ES-I3 (cell line): ENCODE results near the gene FAM32A.

Source experiments
- H3K36me3 ChIP-seq: 2 replicates; pipeline ENCODE4 v1.6.1; 2013; ENCODE audit warnings: mild to moderate bottlenecking, low read length, control low read depth, moderate library complexity; ENCODE audit not compliant: insufficient read depth
- H3K4me1 ChIP-seq: 2 replicates; pipeline ENCODE4 v1.6.1; 2013; ENCODE audit warnings: mild to moderate bottlenecking, control low read depth, low read length; ENCODE audit not compliant: insufficient read depth
- H3K9ac ChIP-seq: 2 replicates; pipeline ENCODE4 v1.6.1; 2013; ENCODE audit warnings: low read depth, mild to moderate bottlenecking, low read length, moderate library complexity
- H3K9me3 ChIP-seq: 2 replicates; pipeline ENCODE4 v1.6.1; 2013; ENCODE audit warnings: mild to moderate bottlenecking, low read length, moderate library complexity; ENCODE audit not compliant: control insufficient read depth, insufficient read depth

Gene FAM32A

DNA sequence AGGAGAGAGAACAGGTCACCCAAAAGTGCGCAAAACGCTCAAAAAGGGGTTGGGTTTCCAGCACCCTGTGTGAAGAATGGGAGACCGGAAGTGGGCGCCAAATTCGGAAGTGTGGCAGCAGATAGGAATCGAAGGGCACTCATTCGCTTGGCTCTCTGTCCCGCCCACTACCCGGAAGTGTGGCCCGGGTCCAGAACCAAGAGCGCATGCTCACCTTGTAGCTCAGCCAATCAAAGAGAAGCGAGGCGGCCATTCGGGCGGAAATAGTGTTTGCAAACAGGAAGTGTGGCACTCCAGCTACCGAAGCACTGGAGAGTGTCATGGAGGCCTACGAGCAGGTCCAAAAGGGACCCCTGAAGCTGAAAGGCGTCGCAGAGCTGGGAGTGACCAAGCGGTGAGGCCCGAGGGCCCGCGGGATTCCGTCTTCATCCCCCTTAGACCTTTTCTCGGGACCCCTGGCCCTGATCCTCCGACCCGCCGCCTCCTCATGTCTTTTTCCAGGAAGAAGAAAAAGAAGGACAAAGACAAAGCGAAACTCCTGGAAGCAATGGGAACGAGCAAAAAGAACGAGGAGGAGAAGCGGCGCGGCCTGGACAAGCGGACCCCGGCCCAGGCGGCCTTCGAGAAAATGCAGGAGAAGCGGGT, at the start of gene FAM32A:
TSS of gene FAM32A (plus strand) at position 288 of the 645 bp plus-strand sequence. CDS start at position 321, 33 bp downstream.
- Histone ChIP-seq H3K36me3 (peaks cover 10% of the 10 kb centered on the region), H3K9ac (peak within 1 kb of the TSS; percentile 79), H3K4me1 (peaks cover 4% of the 10 kb centered on the region; the same call in 1 of the 2 replicates)

GRCh38 chr19:16135430-16136127, 49.6 kb upstream of the FAM32A start:
- Histone ChIP-seq H3K36me3 (peaks cover 7% of the 10 kb centered on the region; the same call in 1 of the 2 replicates), H3K9ac (no peak overlapping the region), H3K9me3 (no peaks in the 10 kb centered on the region)

More for the DNA sequence above, at the start of gene FAM32A:
- no peaks in the 10 kb centered on the region for H3K9me3 ChIP-seq

GRCh38 chr19:16136185-16136999, 48.8 kb upstream of the FAM32A start:
- no peak overlapping the region for H3K9ac ChIP-seq
- peaks cover 7% of the 10 kb centered on the region; the same call in 1 of the 2 replicates for H3K36me3 ChIP-seq
- no peaks in the 10 kb centered on the region for H3K9me3 ChIP-seq
- peaks cover 8% of the 10 kb centered on the region for H3K4me1 ChIP-seq

More at GRCh38 chr19:16135430-16136127, 49.6 kb upstream of the FAM32A start:
- peaks cover 8% of the 10 kb centered on the region for H3K4me1 ChIP-seq

- H3K9ac ChIP-seq = no peak overlapping the region
- H3K4me1 ChIP-seq = peaks cover 10% of the 10 kb centered on the region
- no peaks in the 10 kb centered on the region for H3K9me3 ChIP-seq
- no peaks in the 10 kb centered on the region for H3K36me3 ChIP-seq
These were observed 45.5 kb upstream of the FAM32A start for GRCh38 chr19:16139752-16140151.

GRCh38 chr19:16141043-16141442, 44.2 kb upstream of the FAM32A start:
- H3K36me3 ChIP-seq = no peaks in the 10 kb centered on the region
- no peaks in the 10 kb centered on the region for H3K9me3 ChIP-seq
- H3K9ac ChIP-seq = no peak overlapping the region
- peaks cover 10% of the 10 kb centered on the region for H3K4me1 ChIP-seq

- no peak overlapping the region for H3K9ac ChIP-seq
- peaks cover 2% of the 10 kb centered on the region; the same call in 1 of the 2 replicates for H3K4me1 ChIP-seq
- H3K9me3 ChIP-seq = no peaks in the 10 kb centered on the region
- H3K36me3 ChIP-seq = no peaks in the 10 kb centered on the region
These were observed 43.1 kb upstream of the FAM32A start for GRCh38 chr19:16142032-16142580.

GRCh38 chr19:16143399-16144215, 41.6 kb upstream of the FAM32A start, which contains the start of gene HSH2D:
HSH2D (plus strand) TSS chr19:16143685; CDS start chr19:16148751, 5,066 bp downstream.
- no peaks in the 10 kb centered on the region for H3K36me3 ChIP-seq
- H3K9me3 ChIP-seq = no peaks in the 10 kb centered on the region
- no peak within 1 kb of the TSS for H3K9ac ChIP-seq
- peaks cover 2% of the 10 kb centered on the region; the same call in 1 of the 2 replicates for H3K4me1 ChIP-seq

GRCh38 chr19:16144216-16144581, 41.0 kb upstream of the FAM32A start:
- Histone ChIP-seq H3K9ac (no peak overlapping the region), H3K4me1 (peaks cover 2% of the 10 kb centered on the region; the same call in 1 of the 2 replicates)

GRCh38 chr19:16146112-16146511, 39.1 kb upstream of the FAM32A start:
- Histone ChIP-seq H3K9ac (no peak overlapping the region), H3K36me3 (no peaks in the 10 kb centered on the region), H3K9me3 (no peaks in the 10 kb centered on the region), H3K4me1 (peaks cover 2% of the 10 kb centered on the region; the same call in 1 of the 2 replicates)

More at GRCh38 chr19:16144216-16144581, 41.0 kb upstream of the FAM32A start:
- Histone ChIP-seq H3K9me3 (no peaks in the 10 kb centered on the region), H3K36me3 (no peaks in the 10 kb centered on the region)

DNA sequence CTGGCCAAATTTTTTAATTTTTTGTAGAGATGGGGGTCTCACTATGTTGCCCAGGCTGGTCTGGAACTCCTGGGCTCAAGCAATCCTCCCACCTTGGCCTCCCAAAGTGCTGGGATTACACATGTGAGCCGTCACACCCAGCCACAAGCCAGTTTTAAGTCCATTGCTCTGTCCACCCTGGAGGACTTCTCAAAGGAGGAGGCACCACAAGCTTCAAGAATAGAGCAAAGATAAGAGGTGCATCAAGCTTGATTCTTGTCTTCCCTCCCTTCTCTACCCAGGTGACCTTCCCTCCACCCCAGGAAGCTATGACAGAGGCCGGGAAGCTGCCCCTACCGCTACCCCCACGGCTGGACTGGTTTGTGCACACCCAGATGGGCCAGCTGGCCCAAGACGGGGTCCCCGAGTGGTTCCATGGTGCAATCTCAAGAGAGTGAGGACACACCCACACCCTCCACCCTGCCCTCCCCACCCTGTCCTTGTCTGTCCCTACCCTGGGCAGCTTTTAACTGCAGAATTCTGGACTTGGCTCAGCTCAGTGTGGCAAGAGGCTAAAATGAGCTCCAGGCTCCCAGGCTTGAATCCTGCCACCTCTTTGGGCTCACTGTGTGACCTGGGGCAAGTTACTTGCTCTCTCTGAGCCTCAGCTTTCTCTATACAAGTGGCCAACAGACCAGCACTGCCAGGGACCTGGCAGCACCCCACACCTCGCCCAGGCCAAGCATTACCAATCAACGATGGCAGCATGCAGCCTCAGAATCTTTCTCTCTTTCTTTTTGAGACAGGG, 36.6 kb upstream of the FAM32A start:
- no peaks in the 10 kb centered on the region for H3K36me3 ChIP-seq
- no peaks in the 10 kb centered on the region; the same call in 1 of the 2 replicates for H3K4me1 ChIP-seq
- H3K9ac ChIP-seq = no peak overlapping the region
- H3K9me3 ChIP-seq = no peaks in the 10 kb centered on the region

- no peak overlapping the region for H3K9ac ChIP-seq
- no peaks in the 10 kb centered on the region for H3K36me3 ChIP-seq
- H3K4me1 ChIP-seq = no peaks in the 10 kb centered on the region; the same call in 1 of the 2 replicates
- no peaks in the 10 kb centered on the region for H3K9me3 ChIP-seq
These were observed 31.5 kb upstream of the FAM32A start for GRCh38 chr19:16153582-16154336.

DNA sequence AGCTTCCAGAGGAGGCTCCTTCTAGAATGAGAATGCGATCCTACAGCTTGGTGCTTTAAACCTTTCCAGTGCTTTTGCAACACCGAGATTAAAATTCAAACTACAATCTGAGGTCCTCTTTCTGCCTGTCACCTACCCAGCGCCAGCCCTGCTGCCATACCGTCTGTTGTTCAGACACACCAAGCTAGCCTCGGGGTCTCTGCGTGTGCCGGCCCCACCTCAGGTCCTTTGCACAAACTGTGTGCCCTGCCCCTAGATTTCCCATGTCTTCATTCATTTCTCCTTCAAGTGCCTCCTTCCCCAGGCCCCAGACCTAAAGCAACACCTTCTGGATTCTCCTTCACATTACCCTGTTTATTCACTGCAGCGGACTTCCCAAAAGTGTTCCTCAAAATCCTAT, 30.7 kb upstream of the FAM32A start:
- no peaks in the 10 kb centered on the region for H3K36me3 ChIP-seq
- no peak overlapping the region for H3K9ac ChIP-seq
- H3K9me3 ChIP-seq = no peaks in the 10 kb centered on the region
- H3K4me1 ChIP-seq = no peaks in the 10 kb centered on the region; the same call in 1 of the 2 replicates
